OCI-LY7 (cell line): ENCODE data around the gene SPOPL. TPM values are rescaled to one million over a fixed set of nuclear protein-coding genes. Genes with fewer than 3 reads are reported as not detected.
A peak's percentile ranks its signal among the peaks of the same experiment; 100 is the strongest.

Experiments
- BruUV-seq: library from RNA; stranded (reverse); fragments of 400-500 nt; replicated peaks from 2 replicates; lab custom pipeline; 2021; lab: Mats Ljungman, UMichigan
- CTCF ChIA-PET: fragments of 300-600 bp; sonication (Branson Sonifier 250); formaldehyde crosslinking; loops from one replicate; lab custom pipeline; 2022; ENCODE audit warnings: antibody characterized with exemption; ENCODE audit not compliant: unreplicated experiment; lab: Charles Lee
- POLR2A ChIA-PET: fragments of 300-600 bp; sonication (Branson Sonifier 250); formaldehyde crosslinking; loops from one replicate; lab custom pipeline; 2022; ENCODE audit warnings: antibody characterized with exemption; lab: Charles Lee
- DNase-seq: peaks from one replicate; pipeline ENCODE4 v3.0.0-alpha.2; 2015; ENCODE audit warnings: low spot score
- H2AFZ ChIP-seq: fragments of 200-600 bp; sonication (generic), shearing (Covaris generic); 2 replicates; pipeline ENCODE4 v1.6.1; 2014; ENCODE audit warnings: mild to moderate bottlenecking, antibody characterized with exemption, low read length, moderate library complexity
- H3K27ac ChIP-seq: fragments of 200-600 bp; sonication (generic); 2 replicates; pipeline ENCODE4 v1.5.1; 2014; ENCODE audit warnings: mixed run types, low read depth, mild to moderate bottlenecking, moderate library complexity, low read length, inconsistent platforms; ENCODE audit not compliant: poor library complexity, severe bottlenecking
- H3K36me3 ChIP-seq: fragments of 200-600 bp; sonication (generic); 2 replicates; pipeline ENCODE4 v1.6.1; 2014; ENCODE audit warnings: mild to moderate bottlenecking, antibody characterized with exemption, low read length, moderate library complexity, mixed read lengths; ENCODE audit not compliant: insufficient read depth
- H3K4me1 ChIP-seq: fragments of 200-600 bp; sonication (generic); 2 replicates; pipeline ENCODE4 v1.5.1; 2014; ENCODE audit warnings: mild to moderate bottlenecking, low read length; ENCODE audit not compliant: insufficient read depth, poor library complexity, severe bottlenecking
- H3K4me2 ChIP-seq: fragments of 200-600 bp; sonication (generic); 2 replicates; pipeline ENCODE4 v1.6.1; 2014; ENCODE audit warnings: mild to moderate bottlenecking, low read length
- H3K4me3 ChIP-seq: fragments of 200-600 bp; sonication (generic); 2 replicates; pipeline ENCODE4 v1.5.1; 2014; ENCODE audit warnings: mild to moderate bottlenecking, low read depth, low read length; ENCODE audit not compliant: poor library complexity, severe bottlenecking
- H3K79me2 ChIP-seq: fragments of 200-600 bp; sonication (generic); 2 replicates; pipeline ENCODE4 v1.6.1; 2016; ENCODE audit warnings: low read depth, mild to moderate bottlenecking, low read length, moderate library complexity, mixed read lengths; ENCODE audit not compliant: insufficient read depth
- H3K9me2 ChIP-seq: fragments of 200-600 bp; sonication (generic); 2 replicates; pipeline ENCODE4 v1.6.1; 2016; ENCODE audit warnings: mild to moderate bottlenecking, low read length, mixed read lengths; ENCODE audit not compliant: insufficient read depth
- H3K9me3 ChIP-seq: fragments of 200-600 bp; sonication (generic); 2 replicates; pipeline ENCODE4 v1.6.1; 2014; ENCODE audit warnings: mild to moderate bottlenecking, mixed run types, low read length, mixed read lengths
- H4K20me1 ChIP-seq: fragments of 200-600 bp; sonication (generic); 2 replicates; pipeline ENCODE4 v1.6.1; 2014; ENCODE audit warnings: mild to moderate bottlenecking, antibody characterized with exemption, low read length, moderate library complexity, mixed read lengths; ENCODE audit not compliant: insufficient read depth
- CTCF ChIP-seq: fragments of 200-600 bp; sonication (generic); conservative IDR thresholded peaks from 2 replicates; pipeline ENCODE4 v1.5.1; 2014; ENCODE audit warnings: mild to moderate bottlenecking, antibody characterized with exemption, low read length, moderate library complexity, mixed read lengths
- EZH2phosphoT487 ChIP-seq: fragments of 200-600 bp; sonication (generic); IDR thresholded peaks from 2 replicates; pipeline ENCODE4 v1.6.1; 2018; ENCODE audit warnings: low read depth, borderline replicate concordance, mild to moderate bottlenecking, mixed run types, antibody characterized with exemption, low read length, moderate library complexity, mixed read lengths
- intact Hi-C: fragments of 100-400 bp; cut with micrococcal nuclease; formaldehyde crosslinking; loops from one replicate; pipeline ENCODE4 v1.10.0; 2022; ENCODE audit not compliant: unreplicated experiment
- total RNA-seq, 2 experiments: library from RNA; depleted of rRNA in 1 of 2; stranded (reverse); fragments of >200 nt in 1 of 2; shearing (Covaris generic) in 1 of 2; gene quantifications; 2 replicates each; pipeline ENCODE4 v1.2.3, GENCODE V29; 2014 to 2022

SPOPL gene
- total RNA-seq, 2 experiments from 2014 or later, result 11.4 to 18.3 TPM

DNA sequence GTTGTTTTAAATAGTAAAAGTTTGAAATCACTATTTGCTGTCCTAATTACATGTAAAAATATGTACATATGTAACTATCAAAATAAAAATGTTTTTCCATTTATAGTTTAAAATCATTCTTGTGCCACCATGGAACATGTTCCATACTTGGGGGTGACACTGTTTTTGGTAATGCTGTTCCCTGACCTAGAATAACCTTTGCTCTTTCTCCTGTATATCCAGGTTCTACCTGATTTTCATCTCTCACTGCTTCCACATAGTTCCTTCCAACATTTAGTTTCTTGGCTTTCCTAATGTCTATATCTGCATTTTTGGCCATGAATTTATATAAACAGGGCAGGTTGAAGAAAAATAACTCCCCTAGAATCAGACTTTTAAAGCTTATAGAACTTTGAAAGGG lies 2.5 kb downstream of the SPOPL start:
- peak overlapping the region; percentile 77 for H3K4me3 ChIP-seq
- H3K79me2 ChIP-seq, result peaks cover 70% of the 10 kb centered on the region
- peak overlapping the region; percentile 76 for H3K4me2 ChIP-seq
- peaks cover 31% of the 10 kb centered on the region for H3K4me1 ChIP-seq
- H3K9me2 ChIP-seq, result no peaks in the 10 kb centered on the region
- peaks cover 11% of the 10 kb centered on the region for H3K36me3 ChIP-seq
- intact Hi-C loops, result no loop called here
- no peak for DNase-seq
- H3K27ac ChIP-seq, result peak overlapping the region; percentile 89
- ChIA-PET POLR2A (interaction anchor here (0.6 to 1.7 kb wide), 3 partner anchors 11 to 31 kb away, joined by 3 to 5 read pairs (median 4); no protein-coding TSS in a partner anchor), CTCF (no interaction called here)
- no peak overlapping the region for H2AFZ ChIP-seq
- H4K20me1 ChIP-seq, result peaks cover 16% of the 10 kb centered on the region
- BruUV-seq, result no TSS peak
- TF ChIP-seq CTCF, result no peak
- no peak for TF ChIP-seq EZH2phosphoT487
- no peaks in the 10 kb centered on the region for H3K9me3 ChIP-seq

GRCh38 chr2:138504546-138505235 lies 3.1 kb downstream of the SPOPL start:
- Histone ChIP-seq H3K36me3 (peaks cover 14% of the 10 kb centered on the region), H3K4me1 (peaks cover 31% of the 10 kb centered on the region), H3K9me3 (no peaks in the 10 kb centered on the region), H4K20me1 (peaks cover 16% of the 10 kb centered on the region), H3K79me2 (peaks cover 76% of the 10 kb centered on the region), H3K4me3 (peak overlapping the region; percentile 77), H3K27ac (peak overlapping the region; percentile 89), H3K4me2 (peak overlapping the region; percentile 76), H2AFZ (no peak overlapping the region), H3K9me2 (no peaks in the 10 kb centered on the region)
- CTCF ChIA-PET, result no interaction called here
- POLR2A ChIA-PET, result interaction anchor here (0.6 to 1.7 kb wide), 3 partner anchors 11 to 31 kb away, joined by 3 to 5 read pairs (median 4); no protein-coding TSS in a partner anchor
- DNase-seq, result peak; percentile 71
- intact Hi-C loops, result no loop called here
- TF ChIP-seq EZH2phosphoT487 (no peak), CTCF (no peak)
- BruUV-seq, result no TSS peak

DNA sequence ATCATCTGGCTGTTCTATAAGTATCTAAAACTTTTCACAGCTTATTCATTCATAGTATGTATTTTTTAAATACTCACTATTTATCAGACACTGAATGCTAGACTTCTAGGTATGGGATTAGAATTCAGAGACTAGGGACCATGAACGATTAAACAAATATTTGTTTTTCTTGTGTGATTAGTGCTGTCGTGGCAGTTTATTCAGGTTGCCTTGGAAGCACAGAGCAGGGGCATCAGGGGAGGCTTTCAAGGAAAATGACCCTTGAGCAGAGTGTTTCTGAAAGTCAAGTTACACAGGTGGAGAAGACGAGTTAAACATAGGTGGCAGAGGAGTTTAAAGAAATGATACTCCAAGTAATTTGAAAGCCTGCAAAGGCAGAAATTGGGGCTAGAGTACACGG lies 5.7 kb downstream of the SPOPL start:
- no peak overlapping the region for H2AFZ ChIP-seq
- peaks cover 100% of the 10 kb centered on the region for H3K79me2 ChIP-seq
- peaks cover 22% of the 10 kb centered on the region for H3K36me3 ChIP-seq
- CTCF ChIA-PET, result no interaction called here
- H3K27ac ChIP-seq, result no peak overlapping the region
- POLR2A ChIA-PET, result interaction anchor here (0.8 to 1.0 kb wide), 2 partner anchors 9 to 16 kb away, joined by 3 to 4 read pairs; no protein-coding TSS in a partner anchor
- DNase-seq, result no peak
- no peaks in the 10 kb centered on the region; the same call in 1 of the 2 replicates for H3K9me3 ChIP-seq
- H3K4me3 ChIP-seq, result no peak overlapping the region
- no peak for TF ChIP-seq EZH2phosphoT487
- TF ChIP-seq CTCF, result no peak
- no TSS peak for BruUV-seq
- intact Hi-C loops, result no loop called here
- H3K4me2 ChIP-seq, result no peak overlapping the region
- H4K20me1 ChIP-seq, result peaks cover 16% of the 10 kb centered on the region
- no peaks in the 10 kb centered on the region for H3K9me2 ChIP-seq
- peaks cover 28% of the 10 kb centered on the region for H3K4me1 ChIP-seq
